ENCODE measurements around the gene RELN.

The RELN gene

DNA sequence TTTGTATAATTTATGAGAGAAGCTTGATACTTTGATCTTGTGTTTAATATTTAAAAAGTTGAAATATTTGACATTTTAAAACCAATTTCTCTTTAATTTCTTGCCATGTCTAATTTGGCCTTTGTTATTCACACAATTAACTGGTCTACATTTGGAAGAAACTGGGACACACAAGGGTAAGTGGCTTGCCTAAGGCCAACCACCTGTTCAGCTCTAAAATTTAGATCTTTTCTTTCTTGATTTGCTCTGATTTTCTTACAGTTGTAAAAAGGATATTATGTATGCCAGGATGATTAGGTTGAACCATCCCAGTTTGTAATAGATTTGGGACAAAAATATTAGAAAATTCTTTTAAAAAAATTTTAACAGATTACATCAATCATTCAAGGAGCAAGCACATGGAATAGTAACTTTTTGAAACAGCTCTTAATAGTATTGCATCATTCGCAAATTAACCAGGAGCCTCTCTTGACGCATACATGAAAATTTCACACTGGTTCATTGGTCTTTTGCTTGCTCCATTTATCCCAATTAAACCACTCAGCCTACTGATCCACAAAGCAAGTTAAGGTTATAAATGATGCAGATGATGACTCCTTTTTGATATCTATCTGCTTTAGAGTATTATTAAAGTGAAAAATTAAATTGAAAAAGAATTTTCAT, 321.0 kb downstream of the RELN start:
- DNase-seq: no peak

GRCh38 chr7:103666326-103666725, 323.1 kb downstream of the RELN start:
- DNase-seq: no peak

DNA sequence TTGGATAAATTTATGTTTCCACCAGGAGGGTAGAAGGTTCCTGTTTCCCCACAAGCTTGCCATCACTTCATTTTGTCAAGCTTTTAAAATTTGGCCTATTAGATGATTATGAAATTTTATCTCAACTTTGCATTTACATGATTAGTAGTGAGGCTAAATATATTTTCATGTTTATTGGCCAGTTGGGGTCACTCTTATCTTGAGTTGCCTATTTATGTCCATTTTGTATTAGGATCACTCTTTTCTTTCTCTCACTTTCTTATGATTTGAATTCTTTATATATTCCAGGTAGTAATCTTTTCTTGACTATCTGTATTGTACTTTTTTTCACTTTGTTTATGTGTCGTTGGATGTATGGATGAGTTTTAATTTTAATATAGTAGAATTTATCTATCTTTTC, 324.9 kb downstream of the RELN start:
- no peak for DNase-seq

DNA sequence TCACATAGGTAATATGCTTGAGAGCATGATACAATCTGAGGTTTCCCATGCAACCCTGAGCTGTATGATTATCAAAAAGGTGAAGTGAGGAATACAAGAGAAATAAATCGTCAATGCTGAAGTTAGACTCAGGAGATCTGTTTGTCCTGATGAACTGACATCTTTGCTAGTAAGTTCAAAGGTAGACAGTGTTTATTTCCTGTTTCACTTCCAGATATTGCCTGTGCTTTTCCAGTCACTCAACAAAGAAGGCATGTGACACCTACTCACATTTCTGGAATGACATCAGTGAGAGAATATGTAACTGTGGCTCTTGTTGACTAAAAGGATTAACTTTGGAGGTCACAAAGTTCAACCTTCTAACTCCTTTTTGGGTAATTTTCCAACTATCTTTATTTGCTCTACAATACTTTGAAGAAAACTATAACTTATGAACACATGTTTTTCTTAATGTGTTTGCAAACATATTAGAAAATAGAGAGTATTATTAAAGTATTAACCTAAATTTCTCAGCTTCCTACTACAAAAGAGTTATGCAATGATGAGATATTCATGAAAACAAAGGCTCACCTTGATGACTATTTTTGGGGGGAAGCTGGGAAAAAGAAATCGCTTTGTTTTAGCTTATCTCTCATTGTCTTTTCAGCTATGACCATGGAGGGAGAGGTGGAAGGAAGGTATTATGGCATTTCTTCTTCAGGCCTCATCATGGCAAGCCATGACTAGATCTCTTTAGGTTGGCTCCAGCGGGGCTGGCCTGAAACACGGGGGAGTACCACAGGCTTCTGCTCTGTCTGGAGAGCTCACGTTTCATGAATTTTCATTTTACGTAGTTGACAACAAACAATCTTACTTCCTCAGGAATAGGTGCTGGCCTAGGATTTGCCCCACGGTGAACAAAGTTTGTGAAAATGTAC, 328.7 kb downstream of the RELN start:
- DNase-seq: no peak

GRCh38 chr7:103658055-103659005, 331.1 kb downstream of the RELN start:
- no peak for DNase-seq

DNA sequence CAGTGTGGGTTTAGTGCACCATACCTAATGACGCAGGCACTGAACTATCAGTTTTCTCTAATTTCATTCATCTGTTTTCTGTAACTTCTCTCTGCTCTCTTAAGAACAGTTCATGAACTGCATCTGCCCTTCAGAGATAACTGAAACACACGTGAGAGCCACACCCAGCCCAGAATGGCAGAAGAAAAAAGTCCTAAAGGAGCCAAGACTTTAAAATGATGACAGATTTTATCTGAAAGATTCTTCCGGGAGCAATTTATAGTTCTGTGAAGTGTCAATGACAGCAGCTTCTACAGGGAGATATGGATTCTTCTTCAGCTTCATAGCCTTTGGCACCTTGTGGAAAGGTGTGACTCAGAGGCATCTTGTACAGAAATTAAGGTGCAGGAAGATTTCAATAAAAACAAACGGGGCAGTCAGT, 332.0 kb downstream of the RELN start:
- no peak for DNase-seq

DNA sequence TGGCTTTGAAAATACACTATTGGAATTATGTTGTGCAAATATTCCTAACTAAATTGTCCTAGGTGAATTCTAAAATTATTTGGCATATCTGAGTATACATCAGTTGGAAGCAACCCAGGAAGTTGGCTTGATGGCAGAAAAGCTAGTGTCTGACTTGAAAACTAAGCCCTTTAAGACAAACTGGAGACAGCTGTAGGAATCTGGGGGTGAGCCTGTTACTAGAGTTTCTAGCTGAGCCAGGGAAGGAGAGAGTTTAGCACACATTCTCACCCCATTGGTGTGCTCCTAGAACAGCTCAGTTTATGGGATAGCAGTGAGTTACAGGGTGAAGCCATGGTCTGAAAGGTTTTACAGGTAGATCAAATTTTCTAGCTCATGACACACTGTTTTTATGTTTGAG, 333.2 kb downstream of the RELN start:
- no peak for DNase-seq

DNA sequence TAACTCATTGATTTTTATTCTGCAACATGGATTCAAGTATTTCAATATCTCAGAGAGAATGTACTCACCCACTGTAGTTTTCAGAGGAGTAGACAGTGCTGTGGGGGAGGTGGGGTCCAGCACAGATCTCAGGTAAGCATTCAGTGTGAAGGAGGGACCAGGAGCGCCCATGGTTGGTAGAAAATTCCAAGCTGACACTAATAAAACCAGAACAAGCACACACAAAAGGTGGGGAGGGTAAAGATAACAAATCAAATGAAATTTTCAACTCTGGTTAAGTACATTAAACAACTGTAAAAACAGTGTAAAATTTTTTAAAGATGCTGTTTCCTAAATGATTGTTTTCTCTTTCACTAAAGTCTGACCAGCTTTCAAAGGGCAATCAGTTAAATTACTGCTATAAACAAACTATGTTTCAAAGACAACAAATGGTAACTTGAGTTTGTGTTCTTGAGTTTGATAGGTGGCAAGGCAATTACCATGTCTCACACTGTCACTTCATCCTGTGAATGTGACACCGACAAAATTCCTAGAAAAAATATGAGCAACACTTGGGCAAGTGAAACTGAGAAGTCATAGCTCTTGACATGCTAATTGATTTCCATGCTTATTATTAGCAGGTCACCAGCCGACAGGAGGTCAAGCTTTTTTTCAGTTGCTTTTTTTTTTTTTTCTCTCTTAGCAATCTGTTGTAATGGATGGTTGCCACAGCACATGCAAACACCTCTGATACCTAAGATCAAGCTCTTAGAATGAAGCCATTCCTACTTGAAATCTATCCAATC, 337.7 kb downstream of the RELN start:
- no peak for DNase-seq

DNA sequence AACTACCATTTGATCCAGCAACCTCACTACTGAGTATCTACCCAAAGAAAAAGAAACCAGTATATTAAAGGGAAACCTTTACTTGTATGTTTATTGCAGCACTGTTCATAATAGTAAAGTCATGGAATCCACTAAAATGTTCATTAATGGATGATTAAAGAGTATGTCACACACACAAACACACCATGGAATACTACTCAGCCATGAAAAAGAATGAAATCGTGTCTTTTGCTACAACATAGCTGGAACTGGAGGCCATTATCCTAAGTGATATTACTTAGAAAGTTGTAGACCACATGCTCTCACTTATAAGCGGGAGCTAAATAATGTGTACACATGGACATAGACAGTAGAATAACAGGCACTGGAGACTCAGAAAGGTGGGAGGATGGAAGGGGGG, 340.4 kb downstream of the RELN start:
- no peak for DNase-seq

- no peak for DNase-seq
Measured at GRCh38 chr7:103648135-103648534, 341.3 kb downstream of the RELN start.

DNA sequence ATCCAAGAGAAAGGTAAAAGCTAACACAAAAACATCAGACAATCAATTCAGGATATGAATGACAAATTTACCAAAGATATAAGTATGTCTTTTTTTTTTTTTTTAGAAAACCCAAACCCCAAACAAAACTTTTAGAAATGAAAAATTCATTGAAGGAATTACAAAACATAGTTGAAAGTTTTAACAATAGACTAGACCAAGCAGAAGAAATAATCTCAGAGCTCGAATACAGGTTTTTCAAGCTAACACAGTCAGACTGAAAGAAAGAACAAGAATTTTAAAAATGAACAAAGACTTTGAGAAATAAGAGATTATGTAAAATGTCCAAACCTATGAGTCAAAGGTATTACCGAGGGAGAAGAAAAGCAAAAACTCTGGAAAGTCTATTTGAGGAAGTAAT, 345.1 kb downstream of the RELN start:
- no peak for DNase-seq

DNA sequence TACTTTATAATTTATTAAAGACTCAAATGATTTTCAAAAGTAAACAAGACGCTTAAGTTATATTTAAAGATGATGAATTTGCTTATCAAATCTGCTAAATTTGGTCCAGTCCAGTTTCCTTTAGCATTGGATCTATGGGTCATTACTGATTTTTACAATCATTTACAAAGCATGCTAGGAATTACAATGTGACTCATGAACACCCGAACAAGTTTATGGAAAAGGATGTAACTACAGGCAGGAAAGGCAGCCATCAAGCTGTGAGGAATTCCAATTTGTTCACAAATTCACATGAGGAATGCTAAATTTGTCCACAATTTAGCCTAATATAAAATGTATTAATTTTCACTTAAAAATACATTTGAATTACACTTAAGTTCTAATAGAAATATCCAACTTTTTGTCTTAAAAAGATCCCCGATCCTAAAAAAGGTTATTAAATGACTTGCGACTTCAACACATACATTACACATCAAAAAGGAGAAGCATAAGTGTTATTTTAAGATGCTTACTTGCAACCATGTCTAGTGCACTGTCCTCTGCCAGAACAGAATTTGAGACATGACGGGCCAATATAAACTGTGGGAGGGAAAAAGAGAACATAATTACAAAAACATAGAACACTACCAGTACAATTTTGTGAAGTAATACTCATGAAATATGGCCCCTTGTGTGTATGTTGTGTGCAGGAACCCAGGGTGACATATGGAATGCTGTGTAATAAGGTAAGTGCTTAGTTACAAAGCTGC, 349.3 kb downstream of the RELN start:
- no peak for DNase-seq

DNA sequence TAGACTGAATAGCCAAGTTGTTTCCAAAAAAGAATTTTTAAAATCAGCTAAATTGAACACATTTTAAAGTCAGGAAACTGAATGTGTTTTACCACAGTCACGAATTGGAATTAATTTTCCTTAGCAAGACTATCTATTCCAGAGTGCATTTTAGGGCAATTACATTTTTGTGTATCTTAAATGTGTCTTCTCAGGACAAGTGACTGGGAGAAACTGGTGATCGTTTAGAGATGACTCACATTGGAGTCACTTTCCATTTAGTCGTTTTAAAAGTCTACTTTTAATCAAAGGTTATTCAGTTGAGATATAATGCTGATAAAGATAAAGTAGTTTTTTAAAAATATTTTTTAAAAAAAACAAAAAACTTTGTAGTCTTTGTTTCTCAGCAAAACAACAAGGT, 351.7 kb downstream of the RELN start:
- no peak for DNase-seq

- no peak for DNase-seq
Measured at GRCh38 chr7:103637094-103637493, 352.4 kb downstream of the RELN start.

DNA sequence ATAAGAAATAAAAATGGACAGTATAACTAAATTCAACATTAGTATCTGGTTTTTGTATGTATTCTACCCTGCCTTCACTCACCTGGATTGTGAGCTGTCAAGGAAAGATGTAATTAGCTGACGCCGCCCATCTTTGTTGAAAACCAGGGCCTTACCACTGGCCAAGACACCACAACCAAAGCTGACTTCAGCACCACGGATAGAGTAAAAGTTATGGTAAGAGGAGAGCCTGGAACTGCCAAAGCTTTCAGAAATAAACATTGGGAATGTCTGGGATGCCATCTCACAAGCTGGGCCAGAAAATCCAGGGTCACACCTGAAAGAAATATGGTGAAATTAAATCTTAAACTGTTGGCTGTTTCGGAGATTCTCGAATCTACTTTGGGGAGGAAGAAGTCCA, 353.3 kb downstream of the RELN start:
- DNase-seq: no peak

DNA sequence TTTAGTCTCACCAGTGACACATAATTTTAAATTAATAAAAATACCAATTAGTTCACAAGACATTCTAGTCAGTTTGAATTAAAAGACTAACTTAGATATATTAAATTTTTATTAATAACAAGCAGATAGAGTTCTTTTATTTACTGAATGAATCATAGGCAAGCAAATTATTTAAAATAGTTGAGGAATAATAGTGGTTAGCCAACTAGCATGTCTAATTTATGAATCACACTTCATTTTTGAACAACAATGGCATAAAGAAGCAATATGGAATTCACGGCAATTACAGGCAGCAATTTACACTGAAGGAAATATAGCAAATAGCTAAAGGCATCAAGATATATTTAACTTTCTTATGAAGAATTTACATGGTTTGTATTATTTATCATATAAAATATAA, 356.5 kb downstream of the RELN start:
- no peak for DNase-seq

- no peak for DNase-seq
Measured at GRCh38 chr7:103632005-103632639, 357.3 kb downstream of the RELN start.

DNA sequence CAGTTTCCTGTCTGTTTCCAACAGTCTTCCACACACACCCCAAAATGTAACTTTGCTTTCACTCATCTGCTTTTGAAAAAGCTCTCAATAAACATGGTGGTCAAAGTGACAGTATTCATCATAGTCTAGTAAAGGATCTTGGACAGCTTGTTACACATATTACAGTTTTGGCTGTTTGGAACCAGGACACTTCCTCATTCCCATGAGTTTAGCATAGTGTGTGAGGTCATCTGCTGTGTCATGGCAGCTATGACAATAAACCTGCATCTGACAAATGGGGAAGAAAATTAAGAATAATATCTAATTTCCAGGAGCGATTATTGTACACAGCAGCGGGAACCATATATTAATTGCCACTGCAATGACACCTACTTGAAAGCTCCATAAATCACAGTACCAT, 359.1 kb downstream of the RELN start:
- DNase-seq: no peak

- DNase-seq: no peak
Measured at GRCh38 chr7:103628742-103629141, 360.7 kb downstream of the RELN start.

GRCh38 chr7:103626776-103627175, 362.7 kb downstream of the RELN start:
- no peak for DNase-seq

GRCh38 chr7:103622274-103622673, 367.2 kb downstream of the RELN start:
- no peak for DNase-seq
